Left ventricle myocardium inferior (tissue), 1 donor: ENCODE measurements around the gene FKBP11. TPM values are rescaled to one million over a fixed set of nuclear protein-coding genes. Genes with fewer than 3 reads are reported as not detected.

Experiments
- DNase-seq: peaks from one replicate; pipeline ENCODE4 v3.0.0-alpha.2; 2020
- H3K27ac ChIP-seq: fragments of 200-600 bp; replicated peaks from 2 replicates; pipeline ENCODE4 v1.8.0; 2021
- H3K27me3 ChIP-seq: fragments of 200-600 bp; 2 replicates; pipeline ENCODE4 v1.8.0; 2021; ENCODE audit warnings: low read depth
- H3K36me3 ChIP-seq: fragments of 200-600 bp; 2 replicates; pipeline ENCODE4 v1.8.0; 2021
- H3K4me1 ChIP-seq: fragments of 200-600 bp; 2 replicates; pipeline ENCODE4 v1.8.0; 2021
- H3K4me3 ChIP-seq: fragments of 200-600 bp; 2 replicates; pipeline ENCODE4 v1.8.0; 2021; ENCODE audit warnings: mild to moderate bottlenecking, moderate library complexity
- H3K9me3 ChIP-seq: fragments of 200-600 bp; replicated peaks from 2 replicates; pipeline ENCODE4 v1.8.0; 2021
- intact Hi-C: fragments of 100-400 bp; cut with micrococcal nuclease; formaldehyde crosslinking; loops from one replicate; pipeline ENCODE4 v1.11.0; 2022
- total RNA-seq: library from RNA; stranded (reverse); fragmentation: NEBNext Ultra II Directional; extraction: Animal tissue kit (Norgen Biotek cat#: 25700); gene quantifications from one replicate; pipeline ENCODE4 v1.2.1, GENCODE V29; 2021
- TF ChIP-seq, protein P1 (sequence below): fragments of 200-600 bp; IDR thresholded peaks from 2 replicates; pipeline ENCODE4 v1.8.0; 2021; ENCODE audit warnings: antibody characterized with exemption, mild to moderate bottlenecking, borderline replicate concordance
- donor health status: DM: no; HTN: yes; CAD: no; lungs with severe emphysema.

FKBP11 gene
- total RNA-seq, 1 donor from 2014 or later, result 4.3 TPM

DNA sequence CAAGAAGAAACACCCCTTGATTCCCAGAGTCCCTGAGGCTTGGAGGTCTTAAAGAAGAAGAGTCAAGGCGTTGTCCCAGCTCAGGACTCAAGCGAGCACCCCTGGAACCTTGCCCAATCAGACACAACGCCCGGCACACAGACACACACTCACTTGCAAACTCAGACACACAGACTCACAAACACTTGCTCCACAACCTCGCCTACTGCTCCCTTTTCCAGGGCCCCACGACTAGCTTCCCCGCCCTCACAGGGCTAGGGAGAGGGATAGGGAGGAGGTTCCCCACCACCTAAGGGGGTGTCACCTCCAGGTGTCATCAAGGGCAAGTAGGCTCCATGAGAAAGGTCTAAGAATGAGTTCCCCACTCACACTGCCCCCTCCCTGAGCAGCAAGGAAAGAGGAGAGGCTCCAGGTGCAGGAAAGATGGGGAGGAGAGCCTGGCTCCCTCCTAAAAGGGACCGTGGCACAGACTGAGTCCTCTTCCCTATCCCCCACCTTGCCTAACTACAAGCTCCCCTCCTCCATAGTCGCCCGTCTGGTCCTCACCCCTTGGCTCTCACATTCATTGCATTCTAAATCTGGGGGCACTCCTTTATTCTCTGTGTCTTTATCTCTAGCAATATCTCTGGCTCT lies 45.5 kb upstream of the FKBP11 start:
- Histone ChIP-seq H3K9me3 (no peaks in the 10 kb centered on the region), H3K27ac (no peak overlapping the region), H3K36me3 (no peaks in the 10 kb centered on the region), H3K27me3 (peaks cover 87% of the 10 kb centered on the region), H3K4me1 (peaks cover 35% of the 10 kb centered on the region), H3K4me3 (peak overlapping the region; percentile 55)
- TF ChIP-seq, protein P1, sequence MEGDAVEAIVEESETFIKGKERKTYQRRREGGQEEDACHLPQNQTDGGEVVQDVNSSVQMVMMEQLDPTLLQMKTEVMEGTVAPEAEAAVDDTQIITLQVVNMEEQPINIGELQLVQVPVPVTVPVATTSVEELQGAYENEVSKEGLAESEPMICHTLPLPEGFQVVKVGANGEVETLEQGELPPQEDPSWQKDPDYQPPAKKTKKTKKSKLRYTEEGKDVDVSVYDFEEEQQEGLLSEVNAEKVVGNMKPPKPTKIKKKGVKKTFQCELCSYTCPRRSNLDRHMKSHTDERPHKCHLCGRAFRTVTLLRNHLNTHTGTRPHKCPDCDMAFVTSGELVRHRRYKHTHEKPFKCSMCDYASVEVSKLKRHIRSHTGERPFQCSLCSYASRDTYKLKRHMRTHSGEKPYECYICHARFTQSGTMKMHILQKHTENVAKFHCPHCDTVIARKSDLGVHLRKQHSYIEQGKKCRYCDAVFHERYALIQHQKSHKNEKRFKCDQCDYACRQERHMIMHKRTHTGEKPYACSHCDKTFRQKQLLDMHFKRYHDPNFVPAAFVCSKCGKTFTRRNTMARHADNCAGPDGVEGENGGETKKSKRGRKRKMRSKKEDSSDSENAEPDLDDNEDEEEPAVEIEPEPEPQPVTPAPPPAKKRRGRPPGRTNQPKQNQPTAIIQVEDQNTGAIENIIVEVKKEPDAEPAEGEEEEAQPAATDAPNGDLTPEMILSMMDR, result no peak
- intact Hi-C loops, result no loop called here
- no peak for DNase-seq

- TF ChIP-seq, protein P1, result no peak
- Histone ChIP-seq H3K27ac (no peak overlapping the region), H3K4me3 (peak overlapping the region; percentile 55), H3K27me3 (peaks cover 80% of the 10 kb centered on the region), H3K9me3 (no peaks in the 10 kb centered on the region), H3K4me1 (peaks cover 35% of the 10 kb centered on the region), H3K36me3 (no peaks in the 10 kb centered on the region)
- DNase-seq, result no peak
- intact Hi-C loops, result no loop called here
These were observed 44.8 kb upstream of the FKBP11 start for GRCh38 chr12:48969833-48970701.

DNA sequence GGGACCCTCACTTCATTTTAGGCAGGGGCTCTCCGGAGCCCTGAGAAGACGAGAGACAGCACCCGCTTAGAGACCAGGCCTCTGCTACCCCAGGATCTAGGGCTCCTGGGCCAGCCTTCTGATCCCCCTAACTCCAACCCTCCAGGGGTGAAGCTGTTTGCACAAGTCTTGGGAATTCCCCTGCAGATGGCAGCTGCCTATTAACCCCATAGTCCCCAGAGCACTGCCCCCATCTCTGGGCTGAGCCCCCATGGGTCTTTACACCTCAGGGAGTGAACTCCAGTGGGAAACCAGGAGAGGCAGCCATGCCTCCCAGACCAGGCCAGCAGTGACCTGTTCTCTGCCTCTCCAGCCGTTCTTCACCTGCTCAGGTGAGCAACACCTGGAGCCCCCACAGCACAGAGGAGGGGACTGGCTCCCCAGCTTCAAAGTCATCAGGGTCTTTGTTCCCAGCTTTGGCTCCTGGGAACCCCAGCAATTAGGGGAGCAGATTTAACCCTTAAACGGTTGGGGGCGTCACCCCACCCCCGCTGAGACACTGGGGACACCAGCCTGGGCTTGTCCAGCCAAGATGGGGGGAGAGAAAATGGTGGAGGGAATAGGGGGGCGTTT lies 44.0 kb upstream of the FKBP11 start:
- peak overlapping the region; percentile 55 for H3K4me3 ChIP-seq
- DNase-seq, result no peak
- H3K27ac ChIP-seq, result no peak overlapping the region
- H3K36me3 ChIP-seq, result no peaks in the 10 kb centered on the region
- H3K9me3 ChIP-seq, result no peaks in the 10 kb centered on the region
- TF ChIP-seq, protein P1, result no peak
- H3K27me3 ChIP-seq, result peaks cover 72% of the 10 kb centered on the region
- intact Hi-C loops, result no loop called here
- peaks cover 34% of the 10 kb centered on the region for H3K4me1 ChIP-seq

DNA sequence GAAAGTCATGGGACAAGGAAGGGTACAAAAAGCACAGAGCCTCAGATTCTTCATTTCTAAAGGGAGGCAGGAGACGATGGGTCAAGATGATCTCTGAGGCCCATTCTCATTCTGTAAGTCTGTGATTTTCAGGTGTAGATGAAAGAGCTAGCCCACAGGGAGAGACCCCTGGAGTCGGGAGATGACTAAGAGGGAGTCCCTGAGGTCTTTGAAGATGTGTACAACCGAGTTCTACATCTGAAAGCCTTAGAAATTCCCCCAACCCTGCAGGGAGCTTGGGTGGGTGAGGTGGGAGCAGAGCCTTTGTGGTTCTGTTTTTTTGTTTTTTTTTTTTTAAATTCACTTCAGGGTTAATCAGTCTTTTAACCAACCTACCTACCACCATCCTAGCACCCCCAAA lies 43.2 kb upstream of the FKBP11 start:
- Histone ChIP-seq H3K4me3 (no peak overlapping the region), H3K9me3 (no peaks in the 10 kb centered on the region), H3K27me3 (peaks cover 64% of the 10 kb centered on the region), H3K36me3 (no peaks in the 10 kb centered on the region), H3K27ac (no peak overlapping the region), H3K4me1 (peaks cover 30% of the 10 kb centered on the region)
- intact Hi-C loops, result no loop called here
- DNase-seq, result no peak
- TF ChIP-seq, protein P1, result no peak

DNA sequence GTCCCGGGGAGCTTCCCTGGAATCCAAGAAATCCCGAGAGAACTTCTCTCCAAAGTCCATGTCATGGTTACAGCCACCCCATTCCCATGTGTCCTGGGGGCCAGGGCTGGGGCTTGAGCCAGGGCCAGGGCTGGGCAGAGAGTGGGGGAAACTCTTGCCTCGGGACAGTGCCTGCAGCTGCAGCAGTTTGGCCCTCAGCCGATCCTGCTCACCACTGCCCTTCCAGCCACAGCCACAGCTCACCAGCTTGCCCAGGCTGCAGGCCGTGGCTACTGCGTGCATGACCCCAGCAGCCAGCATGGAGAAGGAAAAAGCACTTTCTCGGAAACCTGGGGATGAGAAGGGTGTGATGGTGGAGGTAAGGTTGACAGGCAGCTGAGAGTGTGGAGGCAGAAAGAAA lies 42.7 kb upstream of the FKBP11 start:
- TF ChIP-seq, protein P1, result no peak
- no peaks in the 10 kb centered on the region for H3K9me3 ChIP-seq
- H3K36me3 ChIP-seq, result no peaks in the 10 kb centered on the region
- no peak overlapping the region for H3K27ac ChIP-seq
- no peak for DNase-seq
- H3K4me1 ChIP-seq, result peaks cover 30% of the 10 kb centered on the region
- no peak overlapping the region for H3K4me3 ChIP-seq
- H3K27me3 ChIP-seq, result peaks cover 59% of the 10 kb centered on the region
- intact Hi-C loops, result no loop called here
